Stomach (tissue), 4 donors: ENCODE measurements around the gene HRH1.

Source experiments
- CTCF ChIP-seq, 7 experiments: fragments of 450-650 bp in 4 of 7; fragments of 200-600 bp in 3 of 7; sonication (generic) in 3 of 7; IDR thresholded peaks; one replicate each; pipeline ENCODE4 v1.5.1; 2016 to 2019; ENCODE audit warnings: antibody characterized with exemption in 7 of 7, control low read depth in 2 of 7, mild to moderate bottlenecking in 1 of 7
- POLR2A ChIP-seq, 4 donors: fragments of 450-650 bp; IDR thresholded peaks; one replicate each; pipeline ENCODE4 v1.6.1; 2016; ENCODE audit warnings: antibody characterized with exemption in 4 of 4, control low read depth in 2 of 4, mild to moderate bottlenecking in 1 of 4, moderate library complexity in 1 of 4

- TF ChIP-seq CTCF (IDR thresholded peaks at IDR 0.05) (no peak), POLR2A (IDR thresholded peaks at IDR 0.05) (no peak)
Measured at GRCh38 chr3:11140713-11141104, 13.6 kb upstream of the HRH1 start.
